Measurements from ENCODE around the gene NSMCE3.

The NSMCE3 gene

GRCh38 chr15:29269485-29270168 lies at the start of gene NSMCE3:
Gene NSMCE3 (minus strand): TSS chr15:29269822. CDS start chr15:29269705, 117 bp downstream.
- DNase-seq (ENCODE audit: low read depth in 2 of 2): peak; percentile 77 to 86

- no peak for DNase-seq (ENCODE audit: low read depth in 2 of 2)
These were observed 46.8 kb upstream of the NSMCE3 start for GRCh38 chr15:29316422-29316821.

GRCh38 chr15:29312387-29312786 lies 42.8 kb upstream of the NSMCE3 start:
- no peak for DNase-seq (ENCODE audit: low read depth in 2 of 2)

GRCh38 chr15:29311696-29312095 lies 42.1 kb upstream of the NSMCE3 start:
- DNase-seq (ENCODE audit: low read depth in 2 of 2): no peak

- no peak for DNase-seq (ENCODE audit: low read depth in 2 of 2)
These were observed 39.5 kb upstream of the NSMCE3 start for GRCh38 chr15:29309139-29309538.

GRCh38 chr15:29308299-29308698 lies 38.7 kb upstream of the NSMCE3 start:
- no peak for DNase-seq (ENCODE audit: low read depth in 2 of 2)

GRCh38 chr15:29305556-29305955 lies 35.9 kb upstream of the NSMCE3 start:
- no peak for DNase-seq (ENCODE audit: low read depth in 2 of 2)

- no peak for DNase-seq (ENCODE audit: low read depth in 2 of 2)
These were observed 33.2 kb upstream of the NSMCE3 start for GRCh38 chr15:29302871-29303270.

GRCh38 chr15:29299784-29300183 lies 30.2 kb upstream of the NSMCE3 start:
- no peak for DNase-seq (ENCODE audit: low read depth in 2 of 2)

- DNase-seq (ENCODE audit: low read depth in 2 of 2): no peak
These were observed 29.7 kb upstream of the NSMCE3 start for GRCh38 chr15:29299331-29299730.

- no peak for DNase-seq (ENCODE audit: low read depth in 2 of 2)
These were observed 25.2 kb upstream of the NSMCE3 start for GRCh38 chr15:29294732-29295325.

- no peak for DNase-seq (ENCODE audit: low read depth in 2 of 2)
These were observed 21.6 kb upstream of the NSMCE3 start for GRCh38 chr15:29291067-29291845.

- no peak for DNase-seq (ENCODE audit: low read depth in 2 of 2)
These were observed 19.6 kb upstream of the NSMCE3 start for GRCh38 chr15:29289173-29289572.

GRCh38 chr15:29285386-29285785 lies 15.8 kb upstream of the NSMCE3 start:
- DNase-seq (ENCODE audit: low read depth in 2 of 2): no peak

GRCh38 chr15:29283381-29283780 lies 13.8 kb upstream of the NSMCE3 start:
- no peak for DNase-seq (ENCODE audit: low read depth in 2 of 2)

GRCh38 chr15:29280514-29280913 lies 10.9 kb upstream of the NSMCE3 start:
- no peak for DNase-seq (ENCODE audit: low read depth in 2 of 2)

GRCh38 chr15:29278436-29279105 lies 8.9 kb upstream of the NSMCE3 start:
- DNase-seq (ENCODE audit: low read depth in 2 of 2): no peak

- DNase-seq (ENCODE audit: low read depth in 2 of 2): no peak
These were observed 6.7 kb upstream of the NSMCE3 start for GRCh38 chr15:29276366-29276765.

GRCh38 chr15:29275855-29276254 lies 6.2 kb upstream of the NSMCE3 start:
- DNase-seq (ENCODE audit: low read depth in 2 of 2): no peak

GRCh38 chr15:29274946-29275345 lies 5.3 kb upstream of the NSMCE3 start:
- DNase-seq (ENCODE audit: low read depth in 2 of 2): no peak

- DNase-seq (ENCODE audit: low read depth in 2 of 2): no peak
These were observed 2.6 kb upstream of the NSMCE3 start for GRCh38 chr15:29272219-29272618.

- DNase-seq (ENCODE audit: low read depth in 2 of 2): no peak
These were observed 1.4 kb upstream of the NSMCE3 start for GRCh38 chr15:29270976-29271375.

Measured in activated CD8-positive, alpha-beta memory T cell treated with anti-CD3 and anti-CD28 coated beads for 4 hours (primary cell).